T follicular helper cell (primary cell): ENCODE measurements around the gene CYP2W1.

Experiments used
- DNase-seq: peaks from one replicate; pipeline ENCODE4 v3.0.0-alpha.2; 2020; ENCODE audit warnings: low read depth

CYP2W1 gene

DNA sequence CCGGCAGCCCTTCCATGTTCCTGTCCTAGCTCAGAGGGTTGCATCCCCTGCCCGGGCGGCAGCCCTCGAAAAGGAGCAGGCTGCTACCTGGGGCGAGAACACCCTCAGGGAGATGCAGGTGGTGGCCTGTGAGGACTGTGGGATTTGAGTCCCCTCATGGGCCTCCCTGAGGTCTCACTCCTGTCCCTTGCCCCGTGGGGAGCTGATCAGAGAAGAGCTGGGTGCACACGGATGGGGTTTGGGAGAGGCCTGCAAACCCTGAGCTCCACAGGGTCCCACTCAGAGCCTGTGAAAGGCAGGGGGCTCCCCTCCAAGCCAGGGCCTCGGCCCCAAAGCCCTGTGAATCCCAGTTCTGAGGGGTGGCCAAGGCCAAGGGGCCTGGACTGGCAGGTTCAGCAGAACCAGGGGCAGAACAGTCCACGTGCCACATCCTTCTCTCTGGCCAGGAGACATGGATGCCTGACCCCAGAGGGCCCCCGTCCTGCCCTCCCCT is 424 bp upstream of the CYP2W1 start:
- DNase-seq = no peak

DNA sequence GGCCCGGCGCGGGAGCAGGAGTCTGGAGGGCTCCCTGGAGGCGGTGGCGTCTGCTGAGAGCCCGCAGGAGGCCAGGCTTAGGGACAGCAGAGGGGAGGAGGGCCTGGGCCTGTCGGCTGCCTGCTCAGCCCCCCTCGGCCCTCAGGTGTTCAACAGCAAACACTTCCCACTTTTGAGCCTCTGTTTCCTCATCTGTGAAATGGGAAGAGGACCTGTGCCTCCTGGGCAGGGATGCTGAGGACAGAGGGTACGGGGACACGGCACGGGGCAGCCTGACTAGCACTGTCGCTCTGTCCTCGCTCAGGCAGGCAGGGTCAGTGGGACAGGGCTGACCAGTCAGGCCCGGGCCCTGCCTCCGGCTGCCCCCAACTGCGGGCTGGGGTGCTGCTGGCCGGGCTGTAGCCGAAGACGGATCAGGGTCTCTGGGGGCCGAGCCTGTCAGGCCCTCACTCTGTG is 663 bp downstream of the CYP2W1 start:
- no peak for DNase-seq

DNA sequence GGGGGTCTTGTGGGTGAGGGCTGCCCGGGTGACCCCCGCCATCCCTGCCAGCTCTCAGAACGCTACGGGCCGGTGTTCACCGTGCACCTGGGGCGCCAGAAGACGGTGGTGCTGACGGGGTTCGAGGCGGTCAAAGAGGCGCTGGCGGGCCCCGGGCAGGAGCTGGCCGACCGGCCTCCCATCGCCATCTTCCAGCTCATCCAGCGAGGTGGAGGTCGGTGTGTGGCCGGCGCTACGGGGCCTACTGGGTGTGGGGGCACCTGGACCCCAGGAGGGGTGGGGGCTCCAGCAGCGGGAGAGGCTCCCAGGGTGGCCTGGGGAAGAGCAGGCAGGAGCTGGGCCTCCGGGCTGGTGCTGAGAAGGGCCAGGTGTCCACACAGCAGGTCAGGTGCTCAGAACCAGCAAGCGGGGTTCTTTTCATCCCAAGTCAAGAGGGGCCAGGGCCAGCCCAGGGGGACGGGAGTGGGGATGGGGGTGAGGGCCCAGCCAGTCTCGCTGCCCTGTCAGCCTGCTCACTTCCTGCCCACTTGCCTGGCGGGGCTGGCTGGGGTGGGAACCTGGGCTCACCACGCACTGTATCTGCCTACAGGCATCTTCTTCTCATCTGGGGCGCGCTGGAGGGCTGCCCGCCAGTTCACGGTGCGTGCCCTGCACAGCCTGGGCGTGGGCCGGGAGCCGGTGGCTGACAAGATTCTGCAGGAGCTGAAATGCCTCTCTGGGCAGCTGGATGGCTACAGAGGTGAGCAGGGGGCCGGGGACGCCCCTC is 1.6 kb downstream of the CYP2W1 start:
- DNase-seq = no peak

- no peak for DNase-seq
Measured at GRCh38 chr7:985127-985416, 2.1 kb downstream of the CYP2W1 start.

DNA sequence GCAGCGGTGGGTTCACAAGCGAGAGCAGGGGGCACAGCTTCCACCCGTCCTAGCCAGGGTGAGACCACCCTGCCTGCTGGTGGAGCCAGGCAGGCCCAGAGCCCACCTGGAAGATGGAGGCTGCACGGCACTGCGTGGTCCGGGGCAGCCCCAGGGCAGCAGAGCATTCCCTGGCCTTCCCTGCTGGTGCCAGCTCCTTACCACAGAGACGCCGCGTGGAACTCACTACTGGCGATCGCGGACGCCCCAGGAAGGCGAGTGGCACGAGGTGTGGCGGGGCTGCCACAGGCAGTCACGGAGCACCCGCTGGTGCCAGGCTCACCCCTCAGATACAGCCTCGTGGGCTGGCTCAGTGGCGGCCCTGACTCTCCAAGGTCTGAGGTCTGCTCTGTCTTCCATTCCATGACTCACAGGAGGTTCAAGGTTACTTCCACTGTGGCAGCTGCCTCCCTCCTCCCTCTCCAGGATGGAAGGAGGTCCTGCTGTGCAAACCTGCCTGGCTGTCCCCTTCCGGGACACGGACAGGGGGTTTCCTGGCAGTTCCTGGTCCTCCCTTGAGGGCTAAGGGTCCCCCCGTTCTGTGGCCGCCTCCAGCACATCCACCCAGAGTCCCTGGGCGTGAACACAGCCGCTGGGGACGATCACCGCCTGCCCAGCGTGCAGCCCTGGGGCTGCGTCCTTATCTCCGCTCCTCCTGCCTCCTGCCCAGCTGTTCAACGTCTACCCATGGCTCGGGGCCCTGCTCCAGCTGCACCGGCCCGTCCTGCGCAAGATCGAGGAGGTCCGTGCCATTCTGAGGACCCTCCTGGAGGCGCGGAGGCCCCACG is 3.1 kb downstream of the CYP2W1 start:
- DNase-seq = no peak

- DNase-seq = no peak
Measured at GRCh38 chr7:986766-987751, 4.1 kb downstream of the CYP2W1 start.

GRCh38 chr7:987909-988308 is 4.9 kb downstream of the CYP2W1 start:
- DNase-seq = no peak

DNA sequence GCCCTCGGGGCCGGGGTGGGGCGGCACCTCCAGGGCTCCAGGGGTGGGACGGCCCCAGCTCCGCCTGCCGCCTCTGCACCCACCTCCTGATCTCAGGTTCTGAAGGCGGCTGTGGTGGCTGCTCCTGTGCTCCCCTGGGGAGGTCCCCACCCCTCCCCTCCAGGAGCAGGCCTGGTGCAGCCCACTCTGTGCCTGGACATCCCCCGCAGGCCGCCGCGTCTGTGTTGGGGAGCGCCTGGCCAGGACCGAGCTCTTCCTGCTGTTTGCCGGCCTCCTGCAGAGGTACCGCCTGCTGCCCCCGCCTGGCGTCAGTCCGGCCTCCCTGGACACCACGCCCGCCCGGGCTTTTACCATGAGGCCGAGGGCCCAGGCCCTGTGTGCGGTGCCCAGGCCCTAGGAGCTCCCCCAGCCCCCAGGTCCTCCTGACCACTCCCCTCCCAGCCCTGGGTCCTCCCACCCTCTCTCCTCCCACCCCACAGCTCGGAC is 5.5 kb downstream of the CYP2W1 start:
- DNase-seq = no peak

GRCh38 chr7:988963-989529 is 6.1 kb downstream of the CYP2W1 start:
- no peak for DNase-seq

DNA sequence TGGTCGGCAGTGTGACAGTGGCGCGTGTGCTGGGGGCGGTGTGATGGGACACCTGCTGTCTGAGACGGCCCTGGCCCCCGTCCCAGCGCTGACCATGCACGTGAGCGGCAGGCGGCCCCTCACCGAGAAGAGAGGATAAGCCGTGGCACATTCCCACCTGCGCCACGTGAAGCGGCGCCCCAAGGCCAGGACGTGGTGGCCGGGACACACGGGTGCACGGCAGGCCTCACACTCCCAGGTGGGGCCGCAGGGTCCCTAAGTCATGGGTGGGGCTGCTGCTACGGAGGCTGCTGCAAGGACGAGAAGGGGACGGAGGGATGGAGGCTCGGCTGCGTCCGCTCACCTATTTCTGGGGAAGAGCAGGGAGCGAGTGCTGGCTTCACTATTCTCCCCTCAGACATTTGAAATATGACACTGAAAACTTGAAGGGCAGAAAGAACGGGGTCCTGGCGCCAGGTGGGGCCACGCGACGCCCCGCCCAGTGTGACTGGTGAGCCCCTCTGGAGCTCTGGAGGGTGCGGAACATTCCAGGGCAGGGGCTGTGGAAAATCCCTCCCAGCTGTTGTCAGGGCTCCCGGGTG is 7.5 kb downstream of the CYP2W1 start:
- no peak for DNase-seq

GRCh38 chr7:990933-991728 is 8.2 kb downstream of the CYP2W1 start:
- DNase-seq = no peak

- no peak for DNase-seq
Measured at GRCh38 chr7:991729-992656, 9.0 kb downstream of the CYP2W1 start.

DNA sequence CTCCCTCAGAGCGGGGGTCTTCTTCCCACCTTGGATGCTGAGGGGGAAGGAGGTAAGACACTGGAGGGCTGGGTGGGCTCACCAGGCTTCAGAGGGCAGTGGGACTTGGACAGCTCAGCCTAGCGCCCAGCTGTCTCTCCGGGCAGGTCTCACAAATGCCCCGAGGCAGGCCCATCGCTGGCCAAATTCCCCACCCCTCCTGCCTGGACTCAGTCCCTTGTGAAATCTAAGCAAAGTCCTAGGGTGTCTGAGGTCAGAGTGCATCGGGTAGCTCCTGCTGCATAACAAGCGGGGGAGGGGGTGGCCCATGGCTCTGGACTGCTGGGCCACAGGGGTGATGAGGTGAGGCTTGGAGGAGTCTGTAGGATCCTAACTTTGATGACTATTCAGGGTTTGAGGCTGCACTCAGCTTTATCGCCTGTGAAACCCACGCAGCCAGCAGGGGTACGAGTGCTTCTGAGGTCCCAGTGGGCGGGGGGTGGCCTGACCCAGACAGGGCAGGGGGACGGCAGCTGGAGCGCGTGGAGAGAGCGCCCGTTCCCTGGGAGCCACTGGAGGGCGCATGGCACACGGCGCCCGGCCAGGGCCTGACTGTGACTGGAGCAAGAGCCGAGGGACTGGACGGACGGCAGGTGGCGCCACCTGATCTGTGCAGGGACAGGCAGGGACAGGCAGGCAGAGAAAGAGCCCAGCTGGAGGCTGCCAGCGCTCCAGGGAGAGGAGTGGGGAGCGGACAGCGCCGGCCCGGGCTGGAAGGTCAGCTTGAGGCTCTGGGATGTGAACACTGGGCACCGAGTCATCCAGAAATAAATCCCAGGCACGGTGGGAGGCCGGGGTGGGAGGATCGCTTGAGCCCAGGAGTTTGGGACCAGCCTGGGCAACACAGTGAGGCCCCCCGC is 10.0 kb downstream of the CYP2W1 start:
- peak; percentile 92 for DNase-seq

DNA sequence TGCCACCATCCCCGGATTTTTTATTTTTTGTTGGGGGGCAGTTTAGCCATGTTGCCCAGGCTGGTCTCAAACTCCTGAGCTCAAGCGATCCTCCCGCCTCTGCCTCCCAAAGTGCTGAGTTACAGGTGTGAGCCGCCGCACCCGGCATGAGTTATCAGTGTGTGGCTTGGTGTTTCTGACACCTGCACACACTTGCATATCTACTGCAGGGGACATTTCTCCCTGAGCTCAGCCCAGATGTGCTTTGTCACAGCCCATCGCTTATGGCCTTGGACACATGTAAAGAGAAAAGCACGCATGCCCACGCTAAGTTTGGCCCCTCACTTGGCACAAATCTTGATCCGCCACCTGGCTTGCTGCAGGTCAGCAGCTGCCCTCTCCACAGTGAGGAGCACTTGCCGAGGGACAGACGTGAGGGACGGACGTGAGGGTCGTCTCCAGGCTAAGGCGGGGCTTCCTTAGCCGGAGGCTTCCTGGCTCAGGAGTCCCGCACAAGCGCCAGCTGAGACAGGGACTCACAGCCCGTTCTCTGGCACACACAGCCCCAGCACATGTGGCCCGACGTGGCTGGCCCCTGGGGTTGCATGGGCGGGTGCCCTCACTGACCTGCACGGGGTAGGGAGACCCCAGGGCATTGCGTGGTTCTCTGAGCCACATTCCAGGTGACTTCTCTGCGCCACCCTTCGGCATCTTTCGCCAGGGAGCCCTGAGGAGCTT is 11.8 kb downstream of the CYP2W1 start:
- DNase-seq = no peak

- no peak for DNase-seq
Measured at GRCh38 chr7:995571-995970, 12.6 kb downstream of the CYP2W1 start.

DNA sequence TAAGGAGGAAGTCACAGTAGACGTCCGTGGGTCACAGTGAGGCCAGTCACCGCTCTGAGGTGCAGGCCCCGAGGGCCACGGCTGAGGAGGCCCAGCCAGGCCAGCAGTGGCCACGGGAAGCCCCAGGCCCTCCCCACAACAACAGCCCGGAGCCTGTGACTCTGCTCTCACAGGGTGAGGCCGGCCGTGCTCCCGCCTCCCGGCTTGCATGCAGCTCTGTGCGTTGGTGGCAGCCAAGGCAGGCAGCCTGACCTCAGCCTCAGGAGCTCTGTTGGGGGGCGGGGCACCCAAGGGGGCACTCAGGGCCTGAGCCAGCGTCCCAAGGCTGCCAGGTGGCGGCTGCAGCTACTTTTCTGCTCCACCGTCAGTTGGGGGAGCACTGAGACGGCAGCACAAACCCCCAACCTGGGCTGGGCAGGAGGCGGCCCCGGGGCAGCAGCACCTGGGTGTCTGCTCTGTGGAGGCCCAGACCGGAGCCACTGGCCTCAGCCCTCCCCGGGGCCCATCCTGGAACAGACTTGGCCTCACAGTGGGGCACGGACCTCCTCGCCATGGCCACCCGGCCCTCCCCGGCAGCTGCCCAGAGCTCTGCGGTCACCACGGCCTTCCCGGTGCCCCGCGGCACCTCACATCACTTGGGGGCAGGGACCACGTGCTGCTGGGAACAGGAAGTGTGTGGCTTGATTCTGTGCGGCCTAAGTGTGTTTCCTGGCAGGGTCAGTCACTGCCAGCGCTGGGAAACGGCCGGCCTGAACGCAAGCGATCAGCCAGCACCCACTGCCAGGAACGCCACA is 13.3 kb downstream of the CYP2W1 start:
- no peak for DNase-seq
